KG1 (cell line): ENCODE results near the gene GPR15LG.

Experiments
- DNase-seq: peaks from one replicate; lab custom pipeline; 2025; lab: John Stamatoyannopoulos, UW

The GPR15LG gene

GRCh38 chr10:84193846-84194423, 20.3 kb downstream of the GPR15LG start:
- DNase-seq, result no peak

DNA sequence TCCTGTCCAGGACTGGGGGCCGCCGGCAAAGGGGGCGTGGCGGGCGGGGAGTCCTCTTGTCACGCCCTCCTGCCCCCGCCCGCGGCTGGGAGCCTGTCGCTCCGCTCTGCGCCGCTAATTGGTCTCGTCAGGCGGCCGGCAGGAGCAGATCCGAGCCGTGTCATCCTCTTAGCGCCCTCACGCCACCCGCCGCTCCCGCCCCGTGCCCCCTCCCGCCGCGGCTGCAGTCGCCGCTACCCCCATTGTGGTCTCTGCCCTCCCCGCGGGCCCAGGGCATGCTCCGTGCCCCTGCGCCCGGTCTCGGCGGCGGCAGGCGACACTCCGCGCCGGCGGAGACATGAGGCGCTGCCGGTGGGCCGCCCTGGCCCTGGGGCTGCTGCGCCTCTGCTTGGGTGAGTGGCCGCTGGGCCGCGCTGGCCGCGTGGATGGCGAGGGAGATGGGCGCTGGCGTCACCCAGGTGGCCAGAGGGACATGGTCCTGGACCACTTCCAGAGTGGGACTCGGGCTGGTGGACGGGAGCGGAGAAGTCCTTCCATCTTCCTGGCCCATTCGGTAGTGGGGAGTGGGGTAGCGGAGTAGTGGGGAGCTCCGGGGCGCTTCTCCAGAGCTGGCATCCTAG, 20.9 kb downstream of the GPR15LG start, which contains the start of gene CDHR1:
Gene CDHR1, plus strand, starts transcription at position 114 of the 620 bp plus-strand sequence. Its CDS starts 224 bp downstream, at position 338.
- DNase-seq, result no peak

DNA sequence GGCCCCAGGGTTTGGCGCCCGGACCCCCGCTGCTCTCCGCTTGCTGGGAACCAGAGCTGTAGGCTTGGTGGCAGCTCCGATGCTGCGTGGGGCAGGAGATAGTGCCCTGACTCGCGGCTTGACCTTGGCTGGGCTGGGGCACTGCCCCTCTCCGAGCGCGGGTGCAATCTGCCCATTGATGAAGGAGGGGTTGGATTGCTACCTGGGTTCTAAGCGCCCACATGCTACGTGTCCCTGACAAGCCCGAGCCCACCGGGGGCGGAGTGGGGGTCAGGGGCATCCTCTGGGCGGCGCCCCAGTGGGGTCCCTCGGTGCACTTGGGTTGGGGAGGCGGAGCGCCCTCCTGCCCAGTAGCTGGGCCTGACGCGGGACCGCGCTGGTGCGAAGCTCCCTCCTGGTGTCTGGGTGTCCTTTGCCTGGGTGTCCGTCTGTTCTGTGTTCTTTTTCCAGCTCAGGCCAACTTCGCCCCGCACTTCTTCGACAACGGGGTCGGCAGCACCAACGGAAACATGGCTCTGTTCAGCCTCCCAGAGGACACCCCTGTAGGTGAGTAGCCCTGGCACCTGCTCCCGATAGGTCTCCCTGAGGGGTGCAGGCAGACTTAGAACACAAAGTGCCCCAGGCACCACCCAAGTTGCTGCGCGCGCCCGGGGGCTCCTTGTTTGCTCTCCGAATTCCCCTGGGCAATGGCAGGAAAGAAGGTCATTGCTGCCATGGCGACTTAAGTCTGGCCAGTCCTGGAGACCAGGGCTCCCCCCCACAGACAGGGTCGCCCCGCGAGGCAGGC, 21.6 kb downstream of the GPR15LG start:
- DNase-seq, result no peak

- no peak for DNase-seq
Observed at GRCh38 chr10:84196083-84196482, 22.5 kb downstream of the GPR15LG start.

DNA sequence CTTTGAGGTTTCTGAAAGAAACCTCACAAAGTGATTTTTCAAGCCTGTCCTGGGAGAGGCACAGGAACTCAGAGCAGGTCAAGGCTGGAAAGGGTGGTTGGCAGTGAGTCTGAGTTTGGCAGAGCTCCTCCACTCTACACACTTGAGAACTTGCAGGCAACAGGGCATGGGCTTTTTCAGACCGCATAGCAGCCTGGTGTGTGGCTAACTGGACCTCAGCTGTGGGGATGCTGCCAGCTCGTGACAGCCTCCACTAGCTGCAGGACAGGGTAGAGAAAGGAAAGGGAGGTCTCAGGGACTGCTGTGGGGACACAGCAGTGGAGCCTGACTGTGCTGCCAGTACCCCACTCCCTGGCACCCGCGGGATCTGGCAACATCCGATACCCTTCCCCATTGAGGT, 23.3 kb downstream of the GPR15LG start:
- DNase-seq, result no peak

DNA sequence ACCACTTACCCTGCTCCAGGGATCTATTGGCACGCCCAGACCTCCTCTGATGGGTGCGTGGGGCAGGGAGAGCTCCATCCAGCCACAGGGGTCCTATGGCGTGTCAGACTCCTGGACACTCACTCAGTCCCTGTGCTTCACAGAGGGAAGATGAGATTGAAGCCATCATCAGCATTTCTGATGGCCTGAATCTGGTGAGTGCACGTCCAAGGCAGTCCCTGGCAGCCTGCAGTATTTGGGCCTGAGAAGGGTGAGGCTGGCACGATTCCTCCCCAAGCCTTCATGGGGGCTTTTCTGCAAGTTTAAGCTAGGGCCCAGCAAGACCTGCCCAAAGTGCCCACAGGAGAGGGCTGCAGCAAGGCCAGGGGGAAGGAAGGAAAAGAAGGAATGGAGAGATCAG, 24.0 kb downstream of the GPR15LG start:
- no peak for DNase-seq

GRCh38 chr10:84198206-84198915, 24.8 kb downstream of the GPR15LG start:
- DNase-seq, result no peak

DNA sequence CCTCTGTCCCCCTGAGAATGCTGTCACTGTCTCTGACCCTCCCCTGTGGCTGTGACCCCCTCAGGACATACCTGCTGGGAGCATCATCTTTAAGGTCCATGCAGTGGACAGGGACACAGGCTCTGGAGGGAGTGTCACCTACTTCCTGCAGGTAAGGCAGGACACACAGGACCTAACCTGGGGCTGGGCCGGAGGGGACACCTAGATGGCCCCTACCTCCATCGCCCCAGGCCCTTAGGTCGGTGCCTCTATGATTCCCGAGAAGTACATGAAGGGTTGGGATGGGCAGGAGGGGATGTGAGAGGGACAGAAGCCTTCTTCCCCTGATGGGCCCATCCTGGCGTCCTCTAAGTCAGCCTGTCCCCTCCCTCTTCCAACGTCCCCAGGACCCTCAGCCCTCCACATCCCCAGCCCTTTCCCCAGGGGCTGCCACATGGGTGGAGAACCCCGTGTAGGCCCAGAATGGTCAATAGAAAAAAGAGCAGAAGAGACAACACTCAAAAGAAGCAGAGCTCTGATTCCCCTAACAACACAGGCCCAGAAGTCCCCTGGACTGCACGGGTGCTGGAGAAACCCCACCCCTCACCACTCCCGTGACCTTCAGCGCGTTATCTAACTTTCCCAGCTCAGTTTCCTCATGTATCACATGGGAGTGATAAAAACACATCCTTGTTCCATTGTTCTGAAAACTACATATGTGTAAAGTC, 27.1 kb downstream of the GPR15LG start:
- no peak for DNase-seq

GRCh38 chr10:84201244-84201606, 27.6 kb downstream of the GPR15LG start:
- no peak for DNase-seq

DNA sequence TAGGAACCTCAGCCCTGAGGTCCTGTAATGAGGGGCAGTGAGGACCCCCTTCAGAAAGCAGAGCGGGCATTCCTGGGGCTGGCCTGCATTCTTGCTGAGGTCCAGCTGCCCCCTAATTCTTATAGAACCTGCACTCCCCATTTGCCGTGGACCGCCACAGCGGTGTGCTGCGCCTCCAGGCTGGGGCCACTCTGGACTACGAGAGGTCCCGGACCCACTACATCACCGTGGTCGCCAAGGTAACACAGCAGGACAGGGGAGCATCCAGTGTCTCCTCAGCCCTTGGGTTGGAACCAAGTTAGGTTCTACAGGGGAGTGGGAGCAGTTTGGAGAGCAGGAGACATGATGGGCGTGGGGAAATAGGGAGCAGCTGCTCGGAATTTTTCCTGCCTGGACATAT, 28.1 kb downstream of the GPR15LG start:
- DNase-seq, result no peak

DNA sequence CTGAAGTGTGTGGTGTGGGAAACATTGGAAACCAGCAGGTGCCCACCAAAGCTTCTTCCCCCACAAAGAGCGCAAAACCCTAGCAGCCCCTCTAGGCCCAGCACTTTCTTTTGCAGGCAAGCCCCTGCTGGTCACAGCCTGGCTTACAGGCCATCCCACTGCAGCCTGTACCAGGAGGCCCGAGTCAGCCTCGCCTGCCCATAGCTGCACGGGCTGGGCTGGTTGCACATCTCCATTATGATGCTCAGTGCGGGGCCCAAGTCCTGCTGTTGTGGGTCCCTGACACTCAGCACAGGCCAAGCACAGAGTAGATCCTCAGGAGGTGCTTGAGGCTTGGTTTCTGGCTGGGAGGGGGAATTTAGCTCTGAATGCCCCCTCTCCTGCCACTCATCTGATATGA, 28.7 kb downstream of the GPR15LG start:
- no peak for DNase-seq

DNA sequence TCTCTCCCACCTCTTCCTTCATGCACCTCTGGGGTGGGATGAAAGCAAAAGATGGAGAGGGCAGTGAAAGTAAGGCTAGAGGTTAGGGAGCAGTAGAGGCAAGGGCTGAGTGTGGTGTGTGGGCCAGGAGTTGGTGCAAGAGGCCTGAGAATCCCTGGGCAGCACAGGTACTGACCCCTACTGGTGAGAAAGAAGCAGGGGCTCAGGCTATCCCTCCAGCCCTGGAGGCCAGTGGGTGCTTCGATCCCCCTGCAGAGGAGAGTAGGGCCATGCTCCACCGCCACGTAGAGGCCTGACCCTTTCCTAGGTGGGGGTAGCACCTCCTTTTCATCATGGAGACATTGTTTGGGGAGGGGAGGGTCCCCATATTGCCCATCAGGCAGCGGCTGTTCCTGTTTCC, 30.5 kb downstream of the GPR15LG start:
- no peak for DNase-seq

- no peak for DNase-seq
Observed at GRCh38 chr10:84204610-84205009, 31.0 kb downstream of the GPR15LG start.

DNA sequence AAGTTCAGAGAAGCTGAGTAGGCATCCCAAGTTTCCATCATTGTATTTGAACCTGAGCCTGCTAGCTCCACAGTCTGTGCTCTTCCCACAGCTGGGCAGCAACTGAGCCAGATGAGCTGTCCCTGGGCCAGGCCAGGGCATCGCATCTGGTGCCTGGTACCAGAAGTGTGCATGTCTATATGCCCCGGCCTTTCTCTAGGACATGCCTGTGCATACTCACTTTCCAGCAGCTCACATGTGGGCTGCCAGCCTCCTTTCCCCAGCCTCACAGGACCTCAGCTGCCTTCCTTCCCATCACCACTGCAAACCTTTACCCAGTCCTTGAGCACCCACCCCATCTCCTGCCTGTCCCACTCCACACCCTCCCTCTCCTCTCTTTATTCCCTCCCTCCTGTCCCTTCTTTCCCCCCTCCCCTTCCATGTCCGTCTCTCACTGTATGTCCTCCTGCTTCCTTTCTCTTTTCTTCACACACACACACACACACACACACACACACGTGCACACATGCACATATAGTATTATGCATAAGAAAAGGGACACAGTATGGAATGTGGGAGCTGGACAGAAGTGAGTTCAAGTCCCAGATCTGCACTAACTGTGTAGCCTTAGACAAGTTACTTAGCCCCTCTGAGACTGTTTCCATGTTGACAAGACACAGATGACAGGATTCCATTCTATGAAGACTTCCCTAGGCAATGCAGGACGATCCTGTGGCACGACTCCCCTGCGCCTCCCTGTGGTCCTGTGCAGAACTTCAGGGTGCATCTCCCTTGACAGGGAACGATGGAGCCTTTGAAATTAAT, 31.6 kb downstream of the GPR15LG start:
- DNase-seq, result peak; percentile 40

- DNase-seq, result no peak
Observed at GRCh38 chr10:84205853-84206525, 32.4 kb downstream of the GPR15LG start.

DNA sequence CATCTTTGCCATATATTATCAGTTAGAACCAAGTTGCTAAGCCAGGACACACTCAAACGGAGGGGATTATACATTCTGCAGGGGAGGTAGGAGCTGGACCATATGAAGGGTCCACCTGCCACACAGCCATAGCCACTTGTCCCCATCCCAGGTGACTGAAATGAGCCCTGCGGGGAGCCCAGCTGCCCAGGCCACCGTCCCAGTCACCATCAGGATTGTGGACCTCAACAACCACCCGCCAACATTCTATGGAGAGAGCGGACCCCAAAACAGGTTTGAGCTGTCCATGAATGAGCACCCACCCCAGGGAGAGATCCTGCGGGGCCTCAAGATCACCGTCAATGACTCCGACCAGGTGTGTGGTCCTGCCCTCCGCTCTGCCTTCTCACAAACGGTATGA, 34.4 kb downstream of the GPR15LG start:
- DNase-seq, result no peak

DNA sequence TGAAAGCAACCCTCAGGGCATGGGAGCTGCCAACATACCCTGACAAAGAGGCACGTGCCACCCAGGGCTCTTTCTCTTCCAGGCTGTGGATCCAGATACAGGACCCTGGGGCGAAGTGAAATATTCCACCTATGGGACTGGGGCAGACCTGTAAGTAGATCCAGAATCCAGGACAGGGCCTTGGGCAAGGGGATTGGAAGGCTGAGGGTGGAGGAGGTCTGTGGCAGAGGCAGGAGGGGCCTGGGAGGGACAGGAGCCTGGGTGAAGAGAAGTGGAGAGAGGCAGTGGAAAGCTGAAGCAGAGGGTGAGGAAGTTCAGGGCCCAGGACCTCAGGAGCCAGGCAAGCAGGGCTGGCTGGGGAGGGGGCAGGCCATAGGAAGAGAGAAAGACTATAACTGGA, 38.0 kb downstream of the GPR15LG start:
- no peak for DNase-seq

DNA sequence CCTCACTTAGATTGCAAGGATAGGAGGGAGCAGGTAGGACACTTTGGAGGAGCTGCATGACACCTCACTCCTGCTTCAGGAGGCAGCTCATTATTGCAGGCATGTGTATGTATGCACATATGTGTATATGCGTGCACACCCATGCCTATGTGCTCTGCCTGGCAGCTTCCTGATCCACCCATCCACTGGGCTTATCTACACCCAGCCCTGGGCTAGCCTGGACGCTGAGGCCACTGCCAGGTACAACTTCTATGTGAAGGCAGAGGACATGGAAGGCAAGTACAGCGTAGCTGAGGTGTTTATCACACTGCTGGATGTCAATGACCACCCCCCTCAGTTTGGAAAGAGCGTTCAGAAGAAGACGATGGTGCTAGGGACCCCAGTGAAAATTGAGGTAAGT, 38.4 kb downstream of the GPR15LG start:
- DNase-seq, result no peak

- no peak for DNase-seq
Observed at GRCh38 chr10:84213076-84213475, 39.5 kb downstream of the GPR15LG start.

DNA sequence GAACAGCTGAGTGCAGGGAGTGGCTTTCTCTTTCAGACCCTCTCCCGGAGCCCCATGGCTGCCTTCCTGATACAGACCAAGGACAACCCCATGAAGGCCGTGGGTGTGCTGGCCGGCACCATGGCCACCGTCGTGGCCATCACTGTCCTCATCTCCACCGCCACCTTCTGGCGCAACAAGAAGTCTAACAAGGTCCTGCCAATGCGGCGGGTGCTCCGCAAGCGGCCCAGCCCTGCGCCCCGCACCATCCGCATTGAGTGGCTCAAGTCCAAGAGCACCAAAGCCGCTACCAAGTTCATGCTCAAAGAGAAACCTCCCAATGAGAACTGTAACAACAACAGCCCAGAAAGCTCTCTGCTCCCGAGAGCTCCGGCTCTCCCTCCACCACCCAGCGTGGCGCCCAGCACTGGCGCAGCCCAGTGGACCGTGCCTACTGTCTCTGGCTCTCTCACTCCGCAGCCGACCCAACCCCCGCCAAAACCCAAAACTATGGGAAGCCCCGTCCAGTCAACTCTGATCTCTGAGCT, 40.5 kb downstream of the GPR15LG start:
- DNase-seq, result no peak
